GM18951 (cell line): Measurements from ENCODE around the gene CSNK2A3.

Experiments used
- POLR2A ChIP-seq: IDR thresholded peaks from 4 replicates; pipeline ENCODE4 v1.6.1; 2011; ENCODE audit warnings: mild to moderate bottlenecking; ENCODE audit not compliant: insufficient read length, insufficient read depth; ENCODE audit errors: extremely low read depth
- in situ Hi-C: fragments of 300-500 bp; cut with MboI; formaldehyde crosslinking; loops from one replicate; pipeline ENCODE4 v1.12.0; 2022; ENCODE audit warnings: low sequenced_read_pairs, mixed read lengths, inconsistent platforms; ENCODE audit not compliant: unreplicated experiment

CSNK2A3 gene

DNA sequence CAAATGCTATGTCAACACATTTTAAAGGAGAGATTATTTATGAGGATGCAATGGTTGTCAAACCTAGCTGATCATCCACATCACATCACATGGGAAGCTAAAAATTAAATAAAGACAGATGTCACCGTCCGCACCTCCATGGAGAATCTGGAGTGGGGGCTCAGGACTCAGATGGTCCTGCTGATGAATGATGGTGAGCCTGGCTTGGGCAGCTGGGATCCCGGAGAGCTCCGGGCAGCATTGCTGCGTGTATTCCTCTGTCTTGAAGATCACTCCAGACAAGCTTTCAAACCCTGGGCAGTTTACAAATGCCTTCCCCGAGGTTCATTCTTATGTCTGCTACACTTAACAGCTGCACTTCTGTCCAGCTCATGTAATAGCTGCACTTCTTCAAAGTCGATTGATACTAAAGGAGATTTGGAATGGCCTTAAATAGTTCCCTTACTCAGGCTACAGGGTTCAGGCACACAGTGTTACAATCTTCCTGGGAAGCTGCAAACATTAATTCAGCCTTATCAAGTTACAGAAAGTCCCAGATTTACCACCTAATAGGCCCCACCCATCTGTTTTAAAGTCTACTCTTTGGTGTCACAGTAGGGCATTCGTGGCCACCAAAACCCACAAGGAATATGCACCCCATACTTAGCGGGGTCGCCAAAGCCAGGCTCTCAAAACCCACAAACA is 34.7 kb upstream of the CSNK2A3 start:
- in situ Hi-C loops: no loop called here
- no peak for TF ChIP-seq POLR2A

DNA sequence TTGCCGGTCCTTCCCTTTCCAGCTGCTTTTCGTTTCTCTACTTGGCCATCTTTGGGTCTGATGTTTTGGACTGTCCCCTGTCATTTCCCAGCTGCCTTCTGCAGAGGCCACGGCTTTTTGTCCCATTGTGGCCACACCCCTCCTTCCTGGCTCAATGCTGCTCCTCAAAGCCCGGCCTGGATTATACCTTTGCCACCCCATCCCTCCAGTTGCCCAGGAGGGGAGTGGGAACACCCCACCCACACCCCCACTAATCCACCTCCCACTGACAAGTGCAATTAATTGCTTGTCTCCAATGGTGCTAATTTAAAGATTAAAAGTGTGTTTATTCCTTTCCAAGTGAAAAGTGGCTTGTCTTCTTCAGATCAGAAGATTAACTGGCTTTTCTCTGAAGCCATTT is 34.2 kb upstream of the CSNK2A3 start:
- in situ Hi-C loops: no loop called here
- no peak for TF ChIP-seq POLR2A

DNA sequence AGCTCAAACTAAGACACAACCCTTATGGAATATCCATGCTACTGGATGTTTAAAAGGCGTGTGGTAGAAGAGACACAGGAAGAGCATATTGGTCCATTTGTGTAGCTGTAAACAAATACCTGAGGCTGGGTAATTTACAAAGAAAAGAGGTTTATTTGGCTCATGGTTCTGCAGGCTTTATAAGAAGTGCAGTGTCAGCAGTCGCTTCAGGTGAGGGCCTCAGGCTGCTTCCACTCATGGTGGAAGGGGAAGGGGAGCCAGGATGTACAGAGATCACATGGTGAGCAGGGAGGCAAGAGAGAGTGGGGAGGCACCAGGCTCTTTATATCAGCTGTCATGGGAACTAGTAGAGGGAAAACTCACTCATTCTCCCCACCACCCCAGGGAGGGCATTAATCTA is 31.8 kb upstream of the CSNK2A3 start:
- TF ChIP-seq POLR2A: no peak
- in situ Hi-C loops: no loop called here

DNA sequence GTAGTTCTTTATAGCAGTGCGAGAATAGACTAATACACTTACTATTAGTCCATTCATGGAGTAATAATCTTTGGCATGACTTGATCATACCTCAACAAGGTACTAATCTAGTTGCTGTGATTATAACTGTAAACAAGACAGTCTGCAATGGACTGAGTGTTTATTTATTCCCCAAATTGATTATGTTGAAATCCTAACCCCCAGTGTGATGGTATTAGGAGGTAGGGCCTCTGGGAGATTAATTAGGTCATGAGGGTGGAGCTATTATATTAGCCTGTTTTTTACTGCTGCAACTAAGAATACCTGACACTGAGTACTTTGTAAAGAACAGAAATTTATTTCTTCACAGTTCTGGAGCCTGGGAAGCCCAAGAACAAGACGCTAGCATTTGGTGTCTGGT is 30.9 kb upstream of the CSNK2A3 start:
- TF ChIP-seq POLR2A: no peak
- in situ Hi-C loops: no loop called here

DNA sequence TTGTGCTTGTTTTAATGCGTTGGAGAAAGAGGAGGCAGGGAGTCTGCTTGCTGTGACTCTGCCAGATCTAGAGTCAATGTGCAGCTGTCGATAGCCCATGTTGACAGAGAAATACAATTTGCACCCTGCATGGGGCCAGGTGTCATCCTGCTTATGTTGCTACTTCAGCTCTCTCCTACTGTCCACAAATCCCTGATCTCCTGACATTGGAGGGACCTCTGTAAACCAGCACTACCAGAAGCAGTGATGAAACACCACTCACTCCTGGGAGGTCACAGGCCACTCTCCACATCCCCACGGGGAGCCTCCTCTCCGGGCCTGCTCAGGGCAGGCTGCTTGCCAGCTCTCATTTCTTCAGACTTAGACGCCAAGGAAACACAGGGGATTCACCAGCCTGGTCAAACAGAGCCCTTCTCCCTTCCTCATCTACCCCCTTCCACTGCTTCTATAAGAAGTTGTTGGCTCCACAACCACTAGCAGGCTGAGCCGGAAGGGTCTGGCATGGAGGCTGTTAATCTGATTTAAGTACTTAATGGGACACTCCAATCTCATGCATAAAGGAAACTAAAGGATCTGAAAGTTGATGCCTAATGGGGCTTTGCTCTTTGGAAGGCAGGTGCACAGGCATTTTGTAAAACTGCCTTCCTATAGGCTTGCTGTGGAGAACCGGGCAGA is 29.9 kb upstream of the CSNK2A3 start:
- TF ChIP-seq POLR2A: no peak
- in situ Hi-C loops: no loop called here

DNA sequence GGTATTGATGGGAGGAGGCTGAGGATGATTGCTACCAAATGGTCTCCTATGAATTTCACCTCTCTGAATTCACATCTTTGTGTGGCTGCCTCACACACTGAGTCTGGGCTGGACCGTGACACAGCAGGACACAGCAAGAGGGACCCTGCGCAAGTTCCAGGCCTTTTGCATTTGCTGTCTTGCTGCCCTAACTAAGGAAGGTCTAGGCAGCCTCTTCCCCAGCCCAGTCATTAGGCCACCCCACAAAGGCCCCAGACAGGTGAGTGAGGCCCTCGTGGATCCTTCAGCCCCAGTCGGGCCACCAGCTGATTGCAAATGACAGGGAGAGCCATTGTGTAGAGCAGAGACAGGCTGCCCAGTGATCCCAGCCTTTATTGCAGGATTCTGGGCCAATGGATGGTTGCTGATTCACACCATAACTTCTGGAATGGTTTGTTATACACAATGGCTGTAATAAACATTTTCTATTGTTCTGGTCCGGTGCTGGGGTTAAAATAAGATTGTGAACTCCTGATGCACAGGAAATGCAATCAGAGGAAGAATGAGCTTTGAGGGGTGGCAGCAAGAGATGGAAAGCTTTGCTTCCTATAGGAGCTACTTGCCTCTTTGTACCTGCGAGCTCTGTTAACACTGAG is 28.5 kb upstream of the CSNK2A3 start:
- TF ChIP-seq POLR2A: no peak
- in situ Hi-C loops: no loop called here

DNA sequence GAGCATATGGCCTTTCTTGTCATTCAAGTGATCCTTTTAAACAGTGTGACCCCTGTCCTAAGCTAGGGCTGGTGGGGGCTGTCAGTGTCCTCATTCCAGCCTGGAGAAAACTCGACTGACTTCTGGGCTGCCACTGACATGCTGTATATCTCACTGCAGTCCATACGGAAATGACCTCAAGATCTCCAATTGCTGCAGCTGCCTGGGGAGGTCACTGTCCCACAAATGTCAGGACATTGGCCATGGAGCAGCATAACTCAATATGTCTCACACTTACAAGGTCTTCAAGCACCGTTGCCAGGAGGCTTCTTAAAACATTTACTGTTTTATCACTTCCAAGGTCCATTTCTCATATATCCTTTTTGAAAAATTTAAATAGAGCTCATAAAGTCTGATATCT is 27.8 kb upstream of the CSNK2A3 start:
- no peak for TF ChIP-seq POLR2A
- in situ Hi-C loops: no loop called here

DNA sequence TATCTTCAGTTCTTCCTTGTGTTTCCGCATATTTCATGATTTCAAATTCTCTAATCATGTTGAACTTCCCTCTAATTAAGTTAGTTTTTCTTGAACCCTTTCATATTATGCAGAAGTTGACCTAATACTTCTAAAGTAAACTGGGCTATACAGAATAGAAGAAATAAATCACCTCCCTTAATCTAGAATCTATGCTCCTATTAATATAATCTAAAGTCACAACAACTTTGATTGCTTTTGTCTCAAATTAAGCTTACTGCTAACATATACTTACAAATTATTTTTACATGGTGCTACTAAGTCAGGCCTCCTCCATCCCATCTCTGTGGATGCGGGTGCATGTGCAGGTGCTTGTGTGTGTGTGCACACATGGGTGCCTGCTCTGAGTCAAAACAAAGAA is 27.3 kb upstream of the CSNK2A3 start:
- TF ChIP-seq POLR2A: no peak
- in situ Hi-C loops: no loop called here

DNA sequence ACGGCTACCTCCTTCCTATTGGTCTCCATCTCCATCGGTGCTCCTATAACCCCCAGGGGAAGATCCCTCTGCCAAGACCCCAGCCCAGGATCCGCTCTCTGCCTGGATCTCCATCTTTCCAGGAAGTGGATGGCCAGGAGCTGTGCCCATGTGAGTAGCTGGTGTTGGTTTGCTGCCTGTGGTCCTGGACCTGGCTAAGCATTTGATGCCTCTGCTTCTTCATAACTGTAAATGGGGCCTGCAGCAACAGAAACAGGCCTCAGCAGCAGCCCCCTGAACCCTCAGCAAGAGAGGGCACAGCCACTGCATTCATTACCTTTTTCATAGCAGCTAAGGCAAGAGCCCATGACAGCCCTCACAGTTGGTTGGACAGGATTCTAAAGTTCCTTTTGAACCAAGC is 26.6 kb upstream of the CSNK2A3 start:
- TF ChIP-seq POLR2A: no peak
- in situ Hi-C loops: no loop called here

DNA sequence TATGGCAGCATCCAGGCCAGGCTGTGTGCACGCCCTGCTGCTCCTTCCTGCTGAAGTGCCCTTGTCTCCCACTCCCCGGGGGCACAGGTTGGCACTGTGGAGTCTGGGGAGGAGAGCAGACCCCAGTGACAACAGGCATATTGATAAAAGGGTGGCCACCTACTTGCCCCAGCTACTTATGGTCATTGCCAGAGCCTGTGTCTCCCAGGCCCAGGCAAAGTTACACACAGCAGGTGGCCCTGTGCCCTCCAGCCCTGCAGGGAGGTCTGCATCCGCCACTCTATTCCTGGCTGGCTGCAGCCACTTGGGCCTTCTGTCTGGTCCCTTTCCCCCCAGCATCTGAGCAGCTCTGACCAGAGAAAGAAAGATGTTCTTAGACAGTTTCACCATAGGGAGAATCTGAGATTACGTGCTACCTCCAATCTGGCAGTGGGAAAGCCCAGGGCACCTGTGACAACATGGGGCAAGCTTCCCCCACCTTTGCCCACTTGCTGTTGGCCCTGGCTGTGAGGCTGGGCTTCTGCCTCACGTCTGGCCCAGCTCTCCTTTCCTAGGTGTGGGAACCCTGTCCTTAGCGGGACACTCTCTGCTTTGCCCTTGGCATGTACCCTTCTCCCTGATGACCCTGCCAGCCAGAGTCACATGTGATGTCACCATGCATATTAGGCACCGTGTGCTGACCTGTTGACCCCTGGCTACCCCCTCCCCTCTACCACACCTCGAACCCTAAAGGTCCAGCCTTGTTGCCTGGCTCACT is 25.3 kb upstream of the CSNK2A3 start:
- TF ChIP-seq POLR2A: no peak
- in situ Hi-C loops: no loop called here

DNA sequence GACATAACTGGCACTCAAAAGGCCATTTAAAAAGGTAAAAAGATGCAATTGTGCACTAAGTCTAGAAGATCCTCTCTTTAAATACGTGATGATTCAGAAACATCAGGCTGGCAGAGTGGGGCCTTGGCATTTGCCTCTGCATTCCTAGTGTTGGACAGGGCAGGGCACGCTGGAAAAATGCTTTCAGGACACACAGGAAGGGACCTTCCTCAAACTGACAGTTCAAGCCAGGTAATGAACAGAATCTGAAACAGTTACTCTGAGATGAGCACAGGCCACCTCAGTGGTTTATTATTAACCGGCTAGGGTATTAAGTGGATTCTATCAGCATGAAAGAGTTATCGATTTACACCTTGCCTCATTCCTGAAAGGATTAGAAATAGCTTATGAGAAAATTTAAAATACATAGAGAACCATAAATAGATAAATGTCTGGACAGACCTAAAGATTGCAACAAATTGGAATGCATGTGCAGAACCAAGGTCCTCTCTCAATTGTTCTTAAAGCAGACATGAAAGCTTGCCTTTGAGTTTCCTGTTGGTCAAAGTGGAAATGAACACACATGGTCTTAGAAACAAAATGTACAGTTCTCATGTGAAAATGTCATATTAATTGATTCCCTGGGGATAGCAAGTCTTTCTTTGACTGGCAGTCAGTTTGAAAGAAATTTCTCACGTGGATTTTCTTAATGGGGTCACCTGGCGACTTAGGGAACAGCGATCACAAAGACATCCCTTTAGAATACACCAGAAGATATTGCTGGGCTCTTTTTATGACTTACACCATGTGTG is 21.5 kb upstream of the CSNK2A3 start:
- TF ChIP-seq POLR2A: no peak
- in situ Hi-C loops: no loop called here

DNA sequence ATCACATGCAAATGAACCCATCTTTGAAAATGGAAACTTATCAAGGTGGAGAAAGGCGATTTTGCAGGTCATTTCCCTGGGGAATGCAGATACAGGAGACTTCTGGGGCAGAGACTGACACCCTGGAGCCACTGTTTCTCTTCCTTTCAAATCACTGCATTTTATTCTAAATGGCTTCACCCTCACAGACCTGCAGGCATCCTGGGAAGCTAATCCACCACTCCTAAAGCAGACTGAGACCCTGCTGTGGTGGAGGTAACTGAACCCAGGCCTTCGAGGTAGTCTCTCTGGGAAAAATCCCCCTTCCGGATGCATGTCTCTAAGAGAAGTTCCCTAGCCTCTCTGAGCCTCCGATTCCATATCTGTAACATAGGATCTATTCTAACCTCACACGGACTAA is 20.9 kb upstream of the CSNK2A3 start:
- TF ChIP-seq POLR2A: no peak
- in situ Hi-C loops: no loop called here

DNA sequence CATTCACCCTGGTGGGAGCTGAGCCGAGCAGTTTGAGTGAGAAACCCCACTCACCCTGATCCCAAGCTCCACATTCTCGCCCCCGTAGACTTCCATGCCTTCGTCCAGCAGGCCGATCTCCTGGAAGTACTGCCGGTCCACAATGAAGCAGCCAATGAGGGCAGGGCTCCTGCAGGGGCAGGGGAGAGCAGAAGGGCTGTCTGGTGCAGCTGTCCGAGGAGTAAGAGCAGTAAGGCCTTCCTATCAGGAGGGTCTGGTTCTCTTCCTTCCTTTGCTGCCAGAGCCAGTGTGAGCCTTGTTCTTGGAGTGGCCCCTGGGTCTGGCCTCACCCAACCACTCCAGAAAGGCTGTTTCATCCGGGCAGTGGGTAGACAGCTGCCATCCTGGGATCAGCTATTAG is 19.4 kb upstream of the CSNK2A3 start:
- no peak for TF ChIP-seq POLR2A
- in situ Hi-C loops: no loop called here
